ENCODE data around the gene TTC22. TPM values are rescaled to one million over a fixed set of nuclear protein-coding genes. Genes with fewer than 3 reads are reported as not detected.

Gene TTC22
- total RNA-seq, 1 experiment from 2014 or later, result 8.8 TPM

- DNase-seq, result no peak
- Histone ChIP-seq H3K27me3 (replicated peaks; ENCODE audit: control insufficient read depth, insufficient read depth, low read length) (no peaks in the 10 kb centered on the region), H3K9me3 (no peaks in the 10 kb centered on the region), H3K4me1 (no peaks in the 10 kb centered on the region), H3K4me3 (ENCODE audit: low read depth, low read length) (no peak overlapping the region), H3K36me3 (ENCODE audit: control insufficient read depth, insufficient read depth, low read length) (no peaks in the 10 kb centered on the region)
- no peak overlapping the region for H3K4me3 Mint-ChIP-seq (ENCODE audit: unreplicated experiment)
- ChIA-PET POLR2A (no interaction called here), CTCF (no interaction called here)
- H3K9me3 Mint-ChIP-seq (ENCODE audit: unreplicated experiment), result no peaks in the 10 kb centered on the region
- no peaks in the 10 kb centered on the region for H3K27me3 Mint-ChIP-seq (ENCODE audit: insufficient read depth, unreplicated experiment)
- BruUV-seq (replicated peaks), result no TSS peak
- intact Hi-C loops (cut with micrococcal nuclease; ENCODE audit: unreplicated experiment), result no loop called here
- H3K27ac Mint-ChIP-seq (ENCODE audit: unreplicated experiment), result no peak overlapping the region
- TF ChIP-seq CTCF (IDR thresholded peaks at IDR 0.05; ENCODE audit: insufficient read depth in 1 of 2, low read depth in 1 of 2, low read length in 1 of 2, severe bottlenecking in 1 of 2, unreplicated experiment in 1 of 2), result no peak
- H3K4me1 Mint-ChIP-seq (ENCODE audit: low read depth, unreplicated experiment), result no peaks in the 10 kb centered on the region
- peaks cover 11% of the 10 kb centered on the region for H3K36me3 Mint-ChIP-seq (ENCODE audit: insufficient read depth, unreplicated experiment)
Observed at GRCh38 chr1:54837002-54837853, 36.1 kb upstream of the TTC22 start.

GRCh38 chr1:54836594-54836993 lies 35.5 kb upstream of the TTC22 start:
- Mint-ChIP-seq H3K9me3 (ENCODE audit: unreplicated experiment) (no peaks in the 10 kb centered on the region), H3K4me3 (ENCODE audit: unreplicated experiment) (no peak overlapping the region), H3K27ac (ENCODE audit: unreplicated experiment) (no peak overlapping the region), H3K27me3 (ENCODE audit: insufficient read depth, unreplicated experiment) (no peaks in the 10 kb centered on the region), H3K36me3 (ENCODE audit: insufficient read depth, unreplicated experiment) (peaks cover 11% of the 10 kb centered on the region), H3K4me1 (ENCODE audit: low read depth, unreplicated experiment) (no peaks in the 10 kb centered on the region)
- H3K4me1 ChIP-seq, result no peaks in the 10 kb centered on the region
- H3K36me3 ChIP-seq (ENCODE audit: control insufficient read depth, insufficient read depth, low read length), result no peaks in the 10 kb centered on the region
- ChIA-PET CTCF (no interaction called here), POLR2A (no interaction called here)
- no peaks in the 10 kb centered on the region for H3K27me3 ChIP-seq (replicated peaks; ENCODE audit: control insufficient read depth, insufficient read depth, low read length)
- H3K4me3 ChIP-seq (ENCODE audit: low read depth, low read length), result no peak overlapping the region
- TF ChIP-seq CTCF (IDR thresholded peaks at IDR 0.05; ENCODE audit: insufficient read depth in 1 of 2, low read depth in 1 of 2, low read length in 1 of 2, severe bottlenecking in 1 of 2, unreplicated experiment in 1 of 2), result no peak
- H3K9me3 ChIP-seq, result no peaks in the 10 kb centered on the region
- no peak for DNase-seq
- no TSS peak for BruUV-seq (replicated peaks)
- intact Hi-C loops (cut with micrococcal nuclease; ENCODE audit: unreplicated experiment), result no loop called here

- Histone ChIP-seq H3K4me3 (ENCODE audit: low read depth, low read length) (no peak overlapping the region), H3K9me3 (no peaks in the 10 kb centered on the region), H3K4me1 (no peaks in the 10 kb centered on the region), H3K27me3 (replicated peaks; ENCODE audit: control insufficient read depth, insufficient read depth, low read length) (no peaks in the 10 kb centered on the region), H3K36me3 (ENCODE audit: control insufficient read depth, insufficient read depth, low read length) (no peaks in the 10 kb centered on the region)
- BruUV-seq (replicated peaks), result no TSS peak
- Mint-ChIP-seq H3K4me3 (ENCODE audit: unreplicated experiment) (no peak overlapping the region), H3K4me1 (ENCODE audit: low read depth, unreplicated experiment) (no peaks in the 10 kb centered on the region), H3K36me3 (ENCODE audit: insufficient read depth, unreplicated experiment) (peaks cover 8% of the 10 kb centered on the region), H3K9me3 (ENCODE audit: unreplicated experiment) (no peaks in the 10 kb centered on the region), H3K27me3 (ENCODE audit: insufficient read depth, unreplicated experiment) (no peaks in the 10 kb centered on the region), H3K27ac (ENCODE audit: unreplicated experiment) (no peak overlapping the region)
- ChIA-PET CTCF (no interaction called here), POLR2A (no interaction called here)
- DNase-seq, result no peak
- intact Hi-C loops (cut with micrococcal nuclease; ENCODE audit: unreplicated experiment), result no loop called here
- no peak for TF ChIP-seq CTCF (IDR thresholded peaks at IDR 0.05; ENCODE audit: insufficient read depth in 1 of 2, low read depth in 1 of 2, low read length in 1 of 2, severe bottlenecking in 1 of 2, unreplicated experiment in 1 of 2)
Observed at GRCh38 chr1:54835970-54836369, 34.8 kb upstream of the TTC22 start.
